H1 (cell line): ENCODE results near the gene FLRT2. TPM values are rescaled to one million over a fixed set of nuclear protein-coding genes. Genes with fewer than 3 reads are reported as not detected.
A peak's percentile ranks its signal among the peaks of the same experiment; 100 is the strongest.

Source experiments
- ASH2L ChIP-seq: fragments of 200-600, 300-600 bp; sonication (generic); IDR thresholded peaks from one replicate; pipeline ENCODE4 v1.7.1; 2017; ENCODE audit warnings: low read length
- CHD1 ChIP-seq: IDR thresholded peaks from 2 replicates; pipeline ENCODE4 v1.6.1; 2012; ENCODE audit warnings: low read depth, low read length, improper control_type of control experiment
- E2F6 ChIP-seq: IDR thresholded peaks from 2 replicates; pipeline ENCODE4 v1.6.1; 2012; ENCODE audit warnings: inconsistent platforms
- RAD21 ChIP-seq, 2 experiments: IDR thresholded peaks in 1 of 2; conservative IDR thresholded peaks in 1 of 2; 2 replicates each; pipeline ENCODE4 v1.6.1; 2011; ENCODE audit warnings: low read depth in 2 of 2, low read length in 2 of 2, improper control_type of control experiment in 1 of 2, inconsistent platforms in 1 of 2, mild to moderate bottlenecking in 1 of 2, moderate library complexity in 1 of 2
- polyA plus RNA-seq, 7 experiments: library from polyadenylated mRNA; depleted of rRNA in 3 of 7; stranded (reverse) in 5 of 7; unstranded in 2 of 7; fragments of >200 nt in 5 of 7; fragments of 200-250 nt in 2 of 7; gene quantifications; 1 replicate in 5 of 7; 2 replicates in 1 of 7; 4 replicates in 1 of 7; pipeline versions ENCODE4 v1.2.1 to v1.2.3, GENCODE V29; 2011 to 2013; ENCODE audit warnings: missing spikeins in 2 of 7, mixed read lengths in 2 of 7
- total RNA-seq: library from RNA; stranded (reverse); fragmentation: NEBNext Ultra II Directional; extraction: Animal tissue kit (Norgen Biotek cat#: 25700); gene quantifications from 2 replicates; pipeline ENCODE4 v1.2.1, GENCODE V29; 2021

Gene FLRT2
- total and polyA plus RNA-seq, 2 of the 8 experiments (the other 6 are each of a cell fraction or from before 2014, with no cell fraction given): 2.4 to 6.9 TPM

GRCh38 chr14:85533861-85534291, 3.9 kb downstream of the FLRT2 start (continued):
- TF ChIP-seq ASH2L (no peak), CHD1 (no peak), RAD21 (IDR thresholded peaks at IDR 0.05 in 1 of 2, conservative IDR thresholded peaks at IDR 0.05 in 1 of 2; ENCODE audit: low read depth in 2 of 2, low read length in 2 of 2) (no peak), E2F6 (peak; percentile 46; the same call in 1 of the 2 replicates)
